HCT116 (cell line): Measurements from ENCODE around the gene FOXD3. TPM values are rescaled to one million over a fixed set of nuclear protein-coding genes. Genes with fewer than 3 reads are reported as not detected.

Experiments
- ATAC-seq: fragments of 200-7000 bp; cut with Tn5 transposase; 2 replicates; pipeline ENCODE4 v1.9.1; 2020; ENCODE audit warnings: mild to moderate bottlenecking, moderate library complexity
- BruUV-seq: library from RNA; stranded (reverse); fragments of 400-500 nt; replicated peaks from 2 replicates; lab custom pipeline; 2021; lab: Mats Ljungman, UMichigan
- CTCF ChIA-PET: fragments of 300-600 bp; sonication (Branson Sonifier 250); formaldehyde crosslinking; loops from one replicate; lab custom pipeline; 2021; ENCODE audit warnings: antibody characterized with exemption; lab: Charles Lee
- POLR2A ChIA-PET: fragments of 300-600, 350-600 bp; sonication (Branson Sonifier 250); formaldehyde crosslinking; loops from one replicate; lab custom pipeline; 2021; ENCODE audit warnings: antibody characterized with exemption; lab: Charles Lee
- RAD21 ChIA-PET, 2 experiments: fragments of 300-600 bp; sonication (Branson Sonifier 250); formaldehyde crosslinking; loops; one replicate each; lab custom pipeline; 2023; ENCODE audit warnings: low total read pairs in 2 of 2; ENCODE audit not compliant: uncharacterized antibody in 2 of 2, unreplicated experiment in 2 of 2, low non-redundant PET in 1 of 2; lab: Charles Lee
- DNase-seq: peaks from one replicate; pipeline ENCODE4 v3.0.0-alpha.2; 2010; ENCODE audit warnings: low read depth, low spot score
- H2AFZ ChIP-seq: fragments of 200-600 bp; shearing (Covaris generic), sonication (generic); 2 replicates; pipeline ENCODE4 v1.6.1; 2017; ENCODE audit warnings: low read depth, mixed run types, mixed read lengths, antibody characterized with exemption, low read length; ENCODE audit not compliant: poor library complexity, severe bottlenecking
- H3K27ac ChIP-seq: 2 replicates; pipeline ENCODE4 v1.5.1; 2012; ENCODE audit warnings: low read depth, low read length
- H3K27me3 ChIP-seq: fragments of 200-600 bp; sonication (generic); 2 replicates; pipeline ENCODE4 v1.6.1; 2016; ENCODE audit warnings: mixed run types, low read length, mixed read lengths; ENCODE audit not compliant: insufficient read depth
- H3K36me3 ChIP-seq, 2 experiments: fragments of 200-500 bp in 1 of 2; fragments of 200-600 bp in 1 of 2; sonication (Bioruptor generic) in 1 of 2; sonication (generic) in 1 of 2; 2 replicates each; pipeline versions ENCODE4 v1.5.1 to v1.6.1; 2014 to 2016; ENCODE audit warnings: low read length in 2 of 2, inconsistent platforms in 1 of 2, mixed read lengths in 1 of 2, mixed run types in 1 of 2; ENCODE audit not compliant: insufficient read depth in 2 of 2, control insufficient read depth in 1 of 2
- H3K4me1 ChIP-seq, 2 experiments: fragments of 200-600 bp in 1 of 2; sonication (generic) in 1 of 2; 2 replicates each; pipeline versions ENCODE4 v1.5.1 to v1.6.1; 2012 to 2017; ENCODE audit warnings: low read length in 2 of 2, inconsistent platforms in 1 of 2, mild to moderate bottlenecking in 1 of 2, mixed read lengths in 1 of 2, mixed run types in 1 of 2, moderate library complexity in 1 of 2; ENCODE audit not compliant: insufficient read depth in 2 of 2, control insufficient read depth in 1 of 2
- H3K4me2 ChIP-seq: fragments of 200-600 bp; sonication (generic); 2 replicates; pipeline ENCODE4 v1.6.1; 2017; ENCODE audit warnings: mixed run types, low read length, mixed read lengths
- H3K4me3 ChIP-seq, 2 experiments: fragments of 200-600 bp in 1 of 2; sonication (generic) in 1 of 2; replicated peaks in 1 of 2; 2 replicates each; pipeline ENCODE4 v1.5.1; 2011 to 2016; ENCODE audit warnings: low read length in 2 of 2, control low read depth in 1 of 2, low read depth in 1 of 2, mild to moderate bottlenecking in 1 of 2, mixed read lengths in 1 of 2, mixed run types in 1 of 2
- H3K79me2 ChIP-seq: fragments of 200-600 bp; sonication (generic); 2 replicates; pipeline ENCODE4 v1.6.1; 2017; ENCODE audit warnings: mild to moderate bottlenecking, mixed run types, low read length, moderate library complexity, mixed read lengths; ENCODE audit not compliant: insufficient read depth
- H3K9ac ChIP-seq: fragments of 200-600 bp; sonication (generic); 2 replicates; pipeline ENCODE4 v1.6.1; 2016; ENCODE audit warnings: low read length, mixed read lengths
- H3K9me2 ChIP-seq: fragments of 200-600 bp; sonication (generic), shearing (Covaris generic); 2 replicates; pipeline ENCODE4 v1.6.1; 2017; ENCODE audit warnings: mixed run types, mild to moderate bottlenecking, moderate library complexity; ENCODE audit not compliant: insufficient read depth
- H3K9me3 ChIP-seq, 2 experiments: fragments of 200-500 bp in 1 of 2; fragments of 200-600 bp in 1 of 2; sonication (Bioruptor generic) in 1 of 2; sonication (generic) in 1 of 2; 2 replicates each; pipeline ENCODE4 v1.6.1; 2014 to 2017; ENCODE audit warnings: low read length in 2 of 2, mixed read lengths in 2 of 2, inconsistent platforms in 1 of 2, low read depth in 1 of 2, mild to moderate bottlenecking in 1 of 2, mixed run types in 1 of 2, moderate library complexity in 1 of 2; ENCODE audit not compliant: control insufficient read depth in 1 of 2, insufficient read depth in 1 of 2
- H4K20me1 ChIP-seq: fragments of 200-600 bp; sonication (generic), shearing (Covaris generic); 2 replicates; pipeline ENCODE4 v1.6.1; 2017; ENCODE audit warnings: mixed run types, mild to moderate bottlenecking, moderate library complexity; ENCODE audit not compliant: insufficient read depth
- ATF3 ChIP-seq: IDR thresholded peaks from 2 replicates; pipeline ENCODE4 v1.6.1; 2012
- CBX3 ChIP-seq: IDR thresholded peaks from 2 replicates; pipeline ENCODE4 v1.6.1; 2012; ENCODE audit warnings: low read depth
- CEBPB ChIP-seq: IDR thresholded peaks from 2 replicates; pipeline ENCODE4 v1.6.1; 2012; ENCODE audit warnings: low read depth
- CTCF ChIP-seq, 3 experiments: fragments of 200-600 bp in 1 of 3; sonication (generic) in 1 of 3; IDR thresholded peaks in 2 of 3; conservative IDR thresholded peaks in 1 of 3; 2 replicates each; pipeline ENCODE4 v1.5.1; 2012 to 2017; ENCODE audit warnings: low read depth in 2 of 3, low read length in 2 of 3, antibody characterized with exemption in 1 of 3, borderline replicate concordance in 1 of 3, control low read depth in 1 of 3, mild to moderate bottlenecking in 1 of 3, mixed read lengths in 1 of 3, mixed run types in 1 of 3, moderate library complexity in 1 of 3; ENCODE audit not compliant: insufficient read depth in 1 of 3
- EGR1 ChIP-seq: IDR thresholded peaks from 2 replicates; pipeline ENCODE4 v1.6.1; 2012; ENCODE audit warnings: low read depth
- ELF1 ChIP-seq: IDR thresholded peaks from 2 replicates; pipeline ENCODE4 v1.6.1; 2012; ENCODE audit warnings: low read depth, borderline replicate concordance
- EZH2 ChIP-seq: fragments of 200-600 bp; sonication (generic); IDR thresholded peaks from 2 replicates; pipeline ENCODE4 v1.6.1; 2017; ENCODE audit warnings: antibody characterized with exemption, mixed run types
- EZH2phosphoT487 ChIP-seq: fragments of 200-600 bp; IDR thresholded peaks from 2 replicates; pipeline ENCODE4 v1.6.1; 2018; ENCODE audit warnings: antibody characterized with exemption, borderline replicate concordance
- JUND ChIP-seq: IDR thresholded peaks from 2 replicates; pipeline ENCODE4 v1.6.1; 2012
- MAX ChIP-seq: IDR thresholded peaks from 2 replicates; pipeline ENCODE4 v1.6.1; 2012
- POLR2A ChIP-seq: IDR thresholded peaks from 2 replicates; pipeline ENCODE4 v1.7.0; 2011; ENCODE audit warnings: borderline replicate concordance; ENCODE audit not compliant: insufficient read depth, insufficient read length; ENCODE audit errors: extremely low read depth
- POLR2AphosphoS5 ChIP-seq: IDR thresholded peaks from 2 replicates; pipeline ENCODE4 v1.6.1; 2011; ENCODE audit warnings: mild to moderate bottlenecking, low read depth, low read length, moderate library complexity
- RAD21 ChIP-seq: IDR thresholded peaks from 2 replicates; pipeline ENCODE4 v1.6.1; 2012; ENCODE audit warnings: low read depth, mild to moderate bottlenecking
- REST ChIP-seq: IDR thresholded peaks from 2 replicates; pipeline ENCODE4 v1.6.1; 2012; ENCODE audit warnings: low read depth
- SIN3A ChIP-seq: IDR thresholded peaks from 2 replicates; pipeline ENCODE4 v1.6.1; 2012; ENCODE audit warnings: low read depth
- SP1 ChIP-seq: IDR thresholded peaks from 2 replicates; pipeline ENCODE4 v1.6.1; 2012; ENCODE audit warnings: low read depth
- SRF ChIP-seq: IDR thresholded peaks from 2 replicates; pipeline ENCODE4 v1.6.1; 2012; ENCODE audit warnings: low read depth
- TCF7L2 ChIP-seq: IDR thresholded peaks from 2 replicates; pipeline ENCODE4 v1.7.0; 2011; ENCODE audit warnings: borderline replicate concordance, inconsistent platforms; ENCODE audit not compliant: insufficient read depth, insufficient read length; ENCODE audit errors: extremely low read depth
- YY1 ChIP-seq: IDR thresholded peaks from 2 replicates; pipeline ENCODE4 v1.6.1; 2011; ENCODE audit warnings: low read length, low read depth, moderate library complexity, mild to moderate bottlenecking; ENCODE audit not compliant: insufficient replicate concordance; ENCODE audit errors: extremely low read depth
- ZNF274 ChIP-seq: fragments of 200-500 bp; sonication (Bioruptor generic); IDR thresholded peaks from 2 replicates; pipeline ENCODE4 v1.6.1; 2014; ENCODE audit warnings: mild to moderate bottlenecking, low read depth, low read length, inconsistent platforms
- intact Hi-C: fragments of 100-400 bp; cut with micrococcal nuclease; formaldehyde crosslinking; loops from 2 replicates; pipeline ENCODE4 v1.10.0; 2022
- total RNA-seq: library from RNA; stranded (reverse); gene quantifications from one replicate; pipeline ENCODE4 v1.2.1, GENCODE V29; 2021; ENCODE audit not compliant: unreplicated experiment

FOXD3 gene
- total RNA-seq, 1 experiment from 2014 or later = 0.17 TPM

- Histone ChIP-seq H3K4me1 (no peaks in the 10 kb centered on the region), H3K36me3 (no peaks in the 10 kb centered on the region), H3K4me2 (no peak overlapping the region), H2AFZ (no peak overlapping the region), H3K9me2 (no peaks in the 10 kb centered on the region), H3K4me3 (no peak overlapping the region), H3K79me2 (no peaks in the 10 kb centered on the region), H3K27me3 (no peaks in the 10 kb centered on the region), H3K9ac (no peak overlapping the region), H3K27ac (no peak overlapping the region), H4K20me1 (0 out of 2 replicates have a peak, but pooled peaks cover 4% of the 10 kb centered on the region), H3K9me3 (no peaks in the 10 kb centered on the region)
- no peak for ATAC-seq
- ChIA-PET RAD21 (no interaction called here), POLR2A (no interaction called here), CTCF (no interaction called here)
- no peak for TF ChIP-seq CBX3
- no peak for TF ChIP-seq ZNF274
- TF ChIP-seq REST = no peak
- no peak for TF ChIP-seq SRF
- no peak for TF ChIP-seq SIN3A
- no peak for TF ChIP-seq RAD21
- no peak for TF ChIP-seq EZH2phosphoT487
- no peak for TF ChIP-seq JUND
- no peak for TF ChIP-seq POLR2AphosphoS5
- TF ChIP-seq EGR1 = no peak
- TF ChIP-seq ELF1 = no peak
- TF ChIP-seq POLR2A = no peak
- TF ChIP-seq TCF7L2 = no peak
- no peak for TF ChIP-seq EZH2
- TF ChIP-seq YY1 = no peak
- TF ChIP-seq MAX = no peak
- TF ChIP-seq SP1 = no peak
- no peak for TF ChIP-seq CEBPB
- no peak for TF ChIP-seq ATF3
- TF ChIP-seq CTCF (IDR thresholded peaks at IDR 0.05 in 2 of 3, conservative IDR thresholded peaks at IDR 0.05 in 1 of 3; ENCODE audit: borderline replicate concordance in 1 of 3, insufficient read depth in 1 of 3, low read depth in 2 of 3, low read length in 2 of 3) = no peak
- no TSS peak for BruUV-seq
- no peak for DNase-seq
- intact Hi-C loops = no loop called here
Measured at GRCh38 chr1:63274371-63274770, 48.0 kb upstream of the FOXD3 start.
